ENCODE data around the gene TAS1R3. TPM values are rescaled to one million over a fixed set of nuclear protein-coding genes. Genes with fewer than 3 reads are reported as not detected.

The TAS1R3 gene
- 1.3 TPM for total RNA-seq (ENCODE audit: unreplicated experiment)
- long read RNA-seq, result 0 reads

DNA sequence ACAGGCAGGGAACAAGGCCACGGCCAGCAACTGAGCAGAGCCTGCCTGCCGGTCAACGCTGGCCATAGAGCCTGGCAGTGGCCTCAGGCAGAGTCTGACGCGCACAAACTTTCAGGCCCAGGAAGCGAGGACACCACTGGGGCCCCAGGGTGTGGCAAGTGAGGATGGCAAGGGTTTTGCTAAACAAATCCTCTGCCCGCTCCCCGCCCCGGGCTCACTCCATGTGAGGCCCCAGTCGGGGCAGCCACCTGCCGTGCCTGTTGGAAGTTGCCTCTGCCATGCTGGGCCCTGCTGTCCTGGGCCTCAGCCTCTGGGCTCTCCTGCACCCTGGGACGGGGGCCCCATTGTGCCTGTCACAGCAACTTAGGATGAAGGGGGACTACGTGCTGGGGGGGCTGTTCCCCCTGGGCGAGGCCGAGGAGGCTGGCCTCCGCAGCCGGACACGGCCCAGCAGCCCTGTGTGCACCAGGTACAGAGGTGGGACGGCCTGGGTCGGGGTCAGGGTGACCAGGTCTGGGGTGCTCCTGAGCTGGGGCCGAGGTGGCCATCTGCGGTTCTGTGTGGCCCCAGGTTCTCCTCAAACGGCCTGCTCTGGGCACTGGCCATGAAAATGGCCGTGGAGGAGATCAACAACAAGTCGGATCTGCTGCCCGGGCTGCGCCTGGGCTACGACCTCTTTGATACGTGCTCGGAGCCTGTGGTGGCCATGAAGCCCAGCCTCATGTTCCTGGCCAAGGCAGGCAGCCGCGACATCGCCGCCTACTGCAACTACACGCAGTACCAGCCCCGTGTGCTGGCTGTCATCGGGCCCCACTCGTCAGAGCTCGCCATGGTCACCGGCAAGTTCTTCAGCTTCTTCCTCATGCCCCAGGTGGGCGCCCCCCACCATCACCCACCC is at the start of gene TAS1R3:
TAS1R3 (plus strand) TSS at position 213 of the 898 bp plus-strand sequence; CDS start at position 279, 66 bp downstream.
- Mint-ChIP-seq H3K27ac (ENCODE audit: unreplicated experiment) (peak within 1 kb of the TSS; percentile 85), H3K36me3 (ENCODE audit: unreplicated experiment) (no peaks in the 10 kb centered on the region), H3K4me1 (ENCODE audit: low read depth, unreplicated experiment) (peaks cover 5% of the 10 kb centered on the region), H3K4me3 (ENCODE audit: unreplicated experiment) (no peak within 1 kb of the TSS), H3K27me3 (ENCODE audit: unreplicated experiment) (peaks cover 10% of the 10 kb centered on the region), H3K9me3 (ENCODE audit: unreplicated experiment) (peaks cover 15% of the 10 kb centered on the region)
- TF ChIP-seq, protein P1, sequence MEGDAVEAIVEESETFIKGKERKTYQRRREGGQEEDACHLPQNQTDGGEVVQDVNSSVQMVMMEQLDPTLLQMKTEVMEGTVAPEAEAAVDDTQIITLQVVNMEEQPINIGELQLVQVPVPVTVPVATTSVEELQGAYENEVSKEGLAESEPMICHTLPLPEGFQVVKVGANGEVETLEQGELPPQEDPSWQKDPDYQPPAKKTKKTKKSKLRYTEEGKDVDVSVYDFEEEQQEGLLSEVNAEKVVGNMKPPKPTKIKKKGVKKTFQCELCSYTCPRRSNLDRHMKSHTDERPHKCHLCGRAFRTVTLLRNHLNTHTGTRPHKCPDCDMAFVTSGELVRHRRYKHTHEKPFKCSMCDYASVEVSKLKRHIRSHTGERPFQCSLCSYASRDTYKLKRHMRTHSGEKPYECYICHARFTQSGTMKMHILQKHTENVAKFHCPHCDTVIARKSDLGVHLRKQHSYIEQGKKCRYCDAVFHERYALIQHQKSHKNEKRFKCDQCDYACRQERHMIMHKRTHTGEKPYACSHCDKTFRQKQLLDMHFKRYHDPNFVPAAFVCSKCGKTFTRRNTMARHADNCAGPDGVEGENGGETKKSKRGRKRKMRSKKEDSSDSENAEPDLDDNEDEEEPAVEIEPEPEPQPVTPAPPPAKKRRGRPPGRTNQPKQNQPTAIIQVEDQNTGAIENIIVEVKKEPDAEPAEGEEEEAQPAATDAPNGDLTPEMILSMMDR (IDR thresholded peaks at IDR 0.05; ENCODE audit: partially characterized antibody, unreplicated experiment), result no peak
- DNase-seq, result no peak

DNA sequence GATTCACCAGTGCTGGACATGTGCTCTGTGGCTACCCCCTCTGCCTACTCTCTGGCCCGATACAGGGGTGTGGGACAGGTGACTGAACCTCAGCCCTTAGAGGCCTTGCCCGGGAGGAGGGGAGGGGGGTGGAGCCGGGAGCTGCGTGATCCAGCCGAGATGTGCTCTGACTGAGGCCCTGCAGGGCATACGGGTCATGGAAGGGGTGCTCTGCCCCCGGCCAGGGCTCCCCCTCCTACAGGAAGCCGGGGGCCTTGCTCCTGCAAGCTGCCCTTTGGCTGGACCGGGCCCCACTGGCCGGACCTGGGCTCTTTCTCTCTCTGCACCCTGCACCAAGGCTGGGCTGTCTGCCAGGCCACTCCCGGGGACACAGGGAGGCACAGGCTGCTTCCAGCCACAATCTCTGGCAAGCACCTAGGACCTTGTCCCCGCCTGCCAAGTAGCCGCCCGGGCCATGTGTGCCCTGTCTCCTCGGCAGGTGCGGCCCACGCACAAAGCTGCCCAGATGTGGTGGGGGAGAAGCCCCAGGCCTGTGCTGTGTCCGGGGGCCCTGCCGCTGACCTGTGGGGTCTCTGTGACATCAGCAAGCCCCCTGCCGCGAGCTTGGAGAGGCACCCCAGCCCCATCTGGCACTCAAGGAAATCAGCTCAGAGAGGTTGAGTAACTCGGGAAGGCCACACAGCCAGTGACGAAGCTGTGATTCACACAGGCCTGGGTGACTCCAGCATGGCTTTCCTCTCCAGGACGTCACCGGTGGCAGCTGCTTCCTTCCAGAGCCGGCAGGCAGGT is 49.4 kb upstream of the TAS1R3 start:
- peaks cover 7% of the 10 kb centered on the region for H3K27me3 Mint-ChIP-seq (ENCODE audit: unreplicated experiment)
- TF ChIP-seq, protein P1 (IDR thresholded peaks at IDR 0.05; ENCODE audit: partially characterized antibody, unreplicated experiment), result no peak
- no peak overlapping the region for H3K4me3 Mint-ChIP-seq (ENCODE audit: unreplicated experiment)
- peaks cover 4% of the 10 kb centered on the region for H3K9me3 Mint-ChIP-seq (ENCODE audit: unreplicated experiment)
- DNase-seq, result peak; percentile 24
- H3K36me3 Mint-ChIP-seq (ENCODE audit: unreplicated experiment), result no peaks in the 10 kb centered on the region
- H3K4me1 Mint-ChIP-seq (ENCODE audit: low read depth, unreplicated experiment), result no peaks in the 10 kb centered on the region
- no peak overlapping the region for H3K27ac Mint-ChIP-seq (ENCODE audit: unreplicated experiment)

DNA sequence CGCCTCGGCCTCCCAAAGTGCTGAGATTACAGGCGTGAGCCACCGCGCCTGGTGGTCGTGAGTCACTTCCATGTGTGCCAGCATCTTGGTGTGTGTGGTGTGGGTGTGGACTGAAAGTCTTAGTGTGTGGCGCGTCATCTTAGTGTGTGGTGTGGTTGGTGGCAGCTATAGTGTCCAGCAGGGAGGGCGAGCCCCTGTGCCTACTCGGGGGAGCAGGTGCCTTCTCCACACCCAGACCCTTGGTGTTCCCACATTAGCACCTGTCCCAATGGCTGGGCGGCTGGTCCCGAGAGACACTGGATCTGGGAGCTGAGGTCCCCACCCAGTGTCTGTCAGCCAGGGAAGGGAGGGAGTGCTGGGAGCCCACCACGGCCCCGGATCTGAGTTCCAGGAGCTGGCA is 48.1 kb upstream of the TAS1R3 start:
- no peak overlapping the region for H3K27ac Mint-ChIP-seq (ENCODE audit: unreplicated experiment)
- TF ChIP-seq, protein P1 (IDR thresholded peaks at IDR 0.05; ENCODE audit: partially characterized antibody, unreplicated experiment), result no peak

DNA sequence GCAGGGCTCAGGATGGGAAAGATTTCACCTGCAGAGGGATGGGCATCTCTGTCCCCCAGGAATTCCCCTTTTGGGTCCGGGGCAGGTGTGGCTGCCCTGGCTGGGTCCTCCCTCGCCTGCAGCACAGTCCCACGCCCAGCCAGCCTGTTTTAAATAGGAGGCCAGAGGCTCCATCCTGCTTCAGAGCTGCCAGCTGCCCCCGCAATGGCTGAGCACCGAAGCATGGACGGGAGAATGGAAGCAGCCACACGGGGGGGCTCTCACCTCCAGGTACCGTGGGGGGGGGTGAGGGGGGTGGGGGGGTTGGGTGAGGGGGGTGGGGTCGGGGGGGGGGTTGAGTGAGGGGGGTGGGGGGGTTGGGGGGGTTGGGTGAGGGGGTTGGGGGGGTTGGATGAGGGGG is 47.3 kb upstream of the TAS1R3 start:
- Mint-ChIP-seq H3K27me3 (ENCODE audit: unreplicated experiment) (peaks cover 7% of the 10 kb centered on the region), H3K27ac (ENCODE audit: unreplicated experiment) (no peak overlapping the region), H3K4me3 (ENCODE audit: unreplicated experiment) (no peak overlapping the region), H3K9me3 (ENCODE audit: unreplicated experiment) (peaks cover 4% of the 10 kb centered on the region), H3K4me1 (ENCODE audit: low read depth, unreplicated experiment) (no peaks in the 10 kb centered on the region), H3K36me3 (ENCODE audit: unreplicated experiment) (no peaks in the 10 kb centered on the region)
- TF ChIP-seq, protein P1 (IDR thresholded peaks at IDR 0.05; ENCODE audit: partially characterized antibody, unreplicated experiment), result no peak
- peak; percentile 69 for DNase-seq

More for the DNA sequence above, 48.1 kb upstream of the TAS1R3 start:
- no peak for DNase-seq
- Mint-ChIP-seq H3K4me3 (ENCODE audit: unreplicated experiment) (no peak overlapping the region), H3K9me3 (ENCODE audit: unreplicated experiment) (peaks cover 4% of the 10 kb centered on the region), H3K36me3 (ENCODE audit: unreplicated experiment) (no peaks in the 10 kb centered on the region), H3K4me1 (ENCODE audit: low read depth, unreplicated experiment) (no peaks in the 10 kb centered on the region), H3K27me3 (ENCODE audit: unreplicated experiment) (peaks cover 7% of the 10 kb centered on the region)
